ENCODE data around the gene MFSD11.
A peak's percentile ranks its signal among the peaks of the same experiment; 100 is the strongest.
"Not testable (repeated sequence)": the region's sequence is repeated elsewhere in the genome, so short reads cannot be mapped to it uniquely, and the experiment has no call there.

Gene MFSD11

GRCh38 chr17:76709077-76709950, 28.6 kb upstream of the MFSD11 start:
- no peak for DNase-seq

GRCh38 chr17:76709951-76710862, 27.7 kb upstream of the MFSD11 start:
- not testable (repeated sequence) for DNase-seq

- DNase-seq = peak in 1 of 2 donors; percentile 46
These were observed 26.9 kb upstream of the MFSD11 start, which contains the start of gene MXRA7 for GRCh38 chr17:76710863-76711611. Gene MXRA7 (minus strand): TSS chr17:76710965. CDS start chr17:76710946, 19 bp downstream.

- DNase-seq = not testable (repeated sequence)
These were observed 25.6 kb upstream of the MFSD11 start for GRCh38 chr17:76712321-76712720.

- no peak for DNase-seq
These were observed 24.2 kb upstream of the MFSD11 start for GRCh38 chr17:76713765-76714164.

GRCh38 chr17:76714336-76714735, 23.6 kb upstream of the MFSD11 start:
- no peak for DNase-seq

GRCh38 chr17:76714822-76715495, 23.0 kb upstream of the MFSD11 start:
- peak; percentile 78 to 82 for DNase-seq

- DNase-seq = no peak
These were observed 22.5 kb upstream of the MFSD11 start for GRCh38 chr17:76715496-76715830.

- no peak for DNase-seq
These were observed 21.6 kb upstream of the MFSD11 start for GRCh38 chr17:76716146-76716838.

GRCh38 chr17:76716839-76717215, 21.1 kb upstream of the MFSD11 start:
- no peak for DNase-seq

GRCh38 chr17:76718516-76718915, 19.4 kb upstream of the MFSD11 start:
- DNase-seq = no peak

GRCh38 chr17:76720211-76720610, 17.7 kb upstream of the MFSD11 start:
- DNase-seq = no peak

- no peak for DNase-seq
These were observed 17.0 kb upstream of the MFSD11 start for GRCh38 chr17:76720941-76721340.

GRCh38 chr17:76721463-76721862, 16.5 kb upstream of the MFSD11 start:
- DNase-seq = no peak

- no peak for DNase-seq
These were observed 15.6 kb upstream of the MFSD11 start for GRCh38 chr17:76722279-76722678.

GRCh38 chr17:76722977-76723376, 14.9 kb upstream of the MFSD11 start:
- not testable (repeated sequence) for DNase-seq

GRCh38 chr17:76723812-76724211, 14.1 kb upstream of the MFSD11 start:
- no peak for DNase-seq

GRCh38 chr17:76725580-76726230, 12.2 kb upstream of the MFSD11 start:
- peak; percentile 59 to 67 for DNase-seq

GRCh38 chr17:76726231-76726775, 11.6 kb upstream of the MFSD11 start, which contains the start of gene JMJD6:
Gene JMJD6 (minus strand): TSS chr17:76726606. CDS start chr17:76726475, 131 bp downstream.
- DNase-seq = peak; percentile 86 to 87
